ENCODE measurements around the gene ITIH1.
A peak's percentile ranks its signal among the peaks of the same experiment; 100 is the strongest.
"Not testable (repeated sequence)": the region's sequence is repeated elsewhere in the genome, so short reads cannot be mapped to it uniquely, and the experiment has no call there.

Gene ITIH1

GRCh38 chr3:52774901-52775864 lies 2.2 kb upstream of the ITIH1 start:
- no peak for DNase-seq

- DNase-seq: no peak
These were observed 1.5 kb upstream of the ITIH1 start for GRCh38 chr3:52775877-52776276.

DNA sequence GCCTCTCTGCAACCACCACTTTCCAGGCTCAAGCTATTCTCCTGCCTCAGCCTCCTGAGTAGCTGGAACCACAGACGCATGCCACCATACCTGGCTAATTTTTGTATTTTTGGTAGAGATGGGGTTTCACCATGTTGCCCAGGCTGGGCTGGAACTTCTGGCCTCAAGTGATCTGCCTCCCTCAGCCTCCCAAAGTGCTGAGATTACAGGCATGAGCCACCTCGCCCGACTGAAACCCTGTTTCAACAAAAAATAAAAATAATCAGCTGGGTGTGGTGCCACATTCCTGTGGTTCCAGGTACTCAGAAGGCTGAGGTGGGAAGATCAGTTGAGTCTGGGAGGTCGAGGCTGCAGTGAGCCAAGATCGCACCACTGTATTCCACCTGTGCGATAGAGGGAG lies 913 bp upstream of the ITIH1 start:
- DNase-seq: not testable (repeated sequence)

- no peak for DNase-seq
These were observed 783 bp downstream of the ITIH1 start for GRCh38 chr3:52777959-52778805.

DNA sequence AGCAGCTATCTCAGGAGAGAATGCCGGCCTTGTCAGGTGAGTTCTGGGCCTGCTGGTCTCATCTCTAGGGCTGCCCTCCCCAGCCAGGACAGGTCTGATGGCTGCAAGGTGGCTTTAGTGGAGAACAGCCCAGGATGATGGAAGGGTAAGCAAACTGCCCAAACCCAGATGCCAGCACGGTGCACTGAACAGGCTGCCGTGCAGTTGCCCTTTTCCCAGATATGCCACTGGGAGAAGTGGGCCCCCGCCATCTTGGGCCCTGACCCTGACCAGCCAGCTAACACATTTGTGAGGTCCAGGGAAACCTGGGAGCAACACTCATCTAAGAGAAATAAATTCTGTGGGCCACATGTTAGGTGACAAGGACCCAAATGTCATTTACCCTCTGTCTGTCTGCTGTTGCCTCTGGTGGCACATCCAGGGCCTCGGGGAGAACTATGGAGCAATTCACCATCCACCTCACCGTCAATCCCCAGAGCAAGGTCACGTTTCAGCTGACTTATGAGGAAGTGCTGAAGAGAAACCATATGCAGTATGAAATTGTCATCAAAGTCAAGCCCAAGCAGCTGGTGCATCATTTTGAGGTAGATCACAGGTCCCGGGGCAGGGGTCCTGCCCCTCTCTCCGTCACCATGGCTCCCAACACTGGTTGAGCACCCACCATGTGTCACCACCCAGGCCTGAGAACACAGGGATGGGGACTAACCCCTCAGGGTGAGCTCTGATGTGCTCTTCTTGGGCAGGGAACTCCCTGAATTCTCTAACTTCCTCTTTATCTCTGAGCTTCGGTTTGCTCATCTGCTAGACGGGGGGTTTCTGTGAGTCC lies 1.8 kb downstream of the ITIH1 start:
- DNase-seq: peak; percentile 71

DNA sequence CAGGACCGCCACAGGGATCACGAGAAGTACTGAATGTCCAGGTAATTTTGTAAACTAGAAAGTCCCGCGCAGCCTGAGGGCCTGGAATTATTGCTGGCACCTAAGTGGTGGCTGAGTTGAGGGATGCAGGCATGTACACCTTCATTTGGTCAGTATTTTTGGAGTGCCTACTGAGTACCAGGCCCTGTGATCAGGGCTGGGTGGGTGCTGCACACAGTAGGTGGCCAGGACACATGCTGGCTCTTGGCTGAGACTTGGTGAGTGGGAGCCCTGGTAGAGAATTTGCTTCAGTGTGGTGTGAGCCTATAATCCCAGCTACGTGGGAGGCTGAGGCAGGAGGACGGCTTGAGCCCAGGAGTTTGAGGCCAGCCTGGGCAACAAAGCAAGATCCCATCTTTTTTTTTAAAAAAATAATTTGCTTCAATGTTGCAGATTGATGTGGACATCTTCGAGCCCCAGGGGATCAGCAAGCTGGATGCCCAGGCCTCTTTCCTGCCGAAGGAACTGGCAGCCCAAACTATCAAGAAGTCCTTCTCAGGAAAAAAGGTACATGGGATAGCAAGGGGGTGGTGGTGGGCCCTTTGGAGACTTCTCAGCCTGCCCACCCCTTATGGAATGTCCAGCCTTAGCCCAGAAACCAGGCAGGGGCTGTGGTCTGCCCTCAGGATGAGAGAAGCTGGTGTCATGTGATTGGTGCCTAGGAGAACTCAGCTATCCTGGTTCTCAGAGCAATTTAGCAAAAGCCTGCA lies 2.6 kb downstream of the ITIH1 start:
- DNase-seq: no peak

DNA sequence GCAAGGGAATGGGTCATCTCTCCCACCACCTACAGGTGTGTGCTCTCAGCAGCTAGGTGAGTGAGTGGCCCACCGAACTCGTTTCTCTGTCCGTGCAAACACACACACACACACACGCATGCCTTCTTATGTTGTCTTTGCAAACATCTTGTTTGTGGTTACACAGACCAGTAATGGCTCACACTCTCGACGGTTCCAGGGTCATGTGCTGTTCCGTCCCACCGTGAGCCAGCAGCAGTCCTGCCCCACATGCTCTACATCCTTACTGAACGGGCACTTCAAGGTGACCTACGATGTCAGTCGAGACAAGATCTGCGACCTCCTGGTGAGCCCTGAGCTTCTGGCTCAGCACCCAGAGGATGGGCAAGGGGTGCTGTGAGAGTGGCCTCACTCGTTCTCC lies 4.3 kb downstream of the ITIH1 start:
- no peak for DNase-seq

- DNase-seq: no peak
These were observed 5.2 kb downstream of the ITIH1 start for GRCh38 chr3:52782412-52783210.

DNA sequence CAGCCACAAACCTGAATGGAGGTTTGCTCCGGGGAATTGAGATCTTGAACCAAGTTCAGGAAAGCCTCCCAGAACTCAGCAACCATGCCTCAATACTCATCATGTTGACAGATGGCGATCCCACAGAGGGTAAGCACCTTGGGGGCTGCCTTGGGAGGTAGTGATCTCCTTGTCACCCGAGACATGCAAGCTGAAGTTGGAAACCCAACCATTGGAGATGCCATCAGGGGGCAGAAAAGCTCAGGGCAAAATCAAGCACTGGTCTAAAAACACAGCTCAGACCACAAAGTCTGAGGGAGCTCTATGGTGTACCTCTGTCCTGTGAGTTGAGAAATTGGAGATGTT lies 5.8 kb downstream of the ITIH1 start:
- no peak for DNase-seq

DNA sequence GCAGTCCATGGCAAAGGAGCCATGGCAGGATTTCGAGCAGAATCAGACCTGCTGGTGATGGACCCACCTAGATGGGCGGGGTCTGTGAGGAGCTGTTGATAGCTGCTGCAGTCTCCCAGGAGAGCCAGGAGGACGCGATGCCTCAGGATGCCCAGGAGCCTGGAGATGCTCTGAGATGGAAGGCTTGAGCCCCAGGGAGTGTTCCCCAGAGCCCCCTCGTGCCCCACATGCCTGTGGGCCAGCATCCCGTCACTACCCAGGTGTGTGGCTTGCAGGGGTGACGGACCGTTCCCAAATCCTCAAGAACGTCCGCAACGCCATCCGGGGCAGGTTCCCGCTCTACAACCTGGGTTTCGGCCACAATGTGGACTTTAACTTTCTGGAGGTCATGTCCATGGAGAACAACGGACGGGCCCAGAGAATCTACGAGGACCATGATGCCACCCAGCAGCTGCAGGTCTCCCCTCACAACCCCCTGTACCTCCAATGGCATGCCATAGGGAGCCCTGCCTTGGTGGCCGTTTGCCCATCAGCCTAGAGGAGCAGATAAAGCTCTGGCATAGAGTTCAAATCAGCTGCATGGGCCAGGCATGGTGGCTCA lies 6.7 kb downstream of the ITIH1 start:
- DNase-seq: no peak

DNA sequence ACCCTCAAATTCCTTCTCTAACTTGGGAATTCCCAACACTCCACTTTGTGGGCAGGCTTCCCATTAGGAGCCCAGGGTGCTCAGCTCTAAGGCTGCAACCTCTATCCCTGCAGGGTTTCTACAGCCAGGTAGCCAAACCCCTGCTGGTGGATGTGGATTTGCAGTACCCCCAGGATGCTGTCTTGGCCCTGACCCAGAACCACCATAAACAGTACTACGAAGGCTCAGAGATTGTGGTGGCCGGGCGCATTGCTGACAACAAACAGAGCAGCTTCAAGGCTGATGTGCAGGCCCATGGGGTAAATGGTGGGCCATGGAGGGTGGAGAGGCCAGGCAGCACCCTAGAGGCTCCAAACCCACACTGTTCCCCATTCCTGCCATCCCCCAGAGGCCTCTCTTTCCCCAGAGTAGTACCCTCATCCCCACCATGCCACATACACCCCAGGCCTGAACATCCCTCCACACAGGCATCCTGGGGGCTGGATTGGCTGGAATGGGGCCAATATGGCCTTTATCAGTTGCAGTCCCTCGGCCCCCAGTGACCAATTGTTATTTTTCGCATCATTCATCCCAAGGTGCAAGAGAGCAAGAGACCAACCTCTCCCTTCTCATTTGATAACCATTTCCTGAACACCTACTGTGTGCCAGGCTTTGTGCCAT lies 7.7 kb downstream of the ITIH1 start:
- DNase-seq: no peak

DNA sequence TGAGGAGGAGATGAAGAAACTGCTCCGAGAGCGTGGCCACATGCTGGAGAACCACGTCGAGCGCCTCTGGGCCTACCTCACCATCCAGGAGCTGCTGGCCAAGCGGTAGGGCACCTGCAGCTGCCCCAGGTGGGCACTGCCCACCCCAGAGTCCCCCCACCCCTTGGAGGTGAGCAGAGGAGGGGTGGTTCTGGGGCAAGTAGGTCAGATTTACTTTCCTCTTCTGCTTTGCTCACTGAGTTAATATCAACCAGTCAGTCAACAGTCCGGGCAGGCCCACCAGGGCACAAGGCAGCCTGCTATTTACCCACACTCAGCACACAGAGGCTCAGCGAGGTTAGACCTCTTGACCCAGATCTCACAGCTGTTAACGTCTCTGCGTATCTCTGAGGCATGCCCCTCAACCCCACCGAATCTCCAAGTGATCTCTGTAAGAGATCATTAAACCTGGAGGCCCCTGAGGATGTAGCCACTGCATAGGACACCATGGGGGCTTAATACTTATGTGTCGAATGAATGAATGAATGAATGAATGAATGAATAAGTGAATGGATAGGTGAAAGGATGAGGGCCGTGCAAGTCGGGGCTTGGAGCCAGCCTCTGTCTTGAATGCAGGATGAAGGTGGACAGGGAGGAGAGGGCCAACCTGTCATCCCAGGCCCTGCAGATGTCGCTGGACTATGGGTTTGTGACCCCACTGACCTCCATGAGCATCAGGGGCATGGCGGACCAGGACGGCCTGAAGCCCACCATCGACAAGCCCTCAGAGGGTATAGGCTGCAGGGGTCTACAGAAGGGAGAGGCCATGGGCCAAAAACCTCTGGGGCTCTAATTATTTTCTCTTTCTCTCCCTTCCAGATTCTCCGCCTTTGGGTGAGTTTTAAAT lies 9.2 kb downstream of the ITIH1 start:
- no peak for DNase-seq

DNA sequence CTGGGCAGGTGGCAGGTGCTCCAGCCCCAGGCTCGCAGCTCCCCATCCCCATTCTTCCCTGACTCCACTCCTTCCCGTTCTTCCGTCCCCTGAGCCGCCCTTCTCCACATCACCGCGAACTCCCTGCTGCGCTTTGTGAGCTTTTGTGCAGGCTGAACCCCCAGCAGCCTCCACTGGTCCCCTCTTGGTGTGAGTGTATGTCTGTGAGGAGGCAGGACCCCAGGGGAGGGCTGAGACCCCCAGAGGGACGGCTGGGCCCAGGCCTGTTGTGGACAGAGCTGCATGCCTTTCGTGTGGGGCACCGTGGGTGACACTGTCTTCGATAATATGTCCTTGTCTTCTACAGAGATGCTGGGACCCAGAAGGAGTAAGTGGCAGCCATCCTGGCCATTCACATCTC lies 9.8 kb downstream of the ITIH1 start:
- no peak for DNase-seq

DNA sequence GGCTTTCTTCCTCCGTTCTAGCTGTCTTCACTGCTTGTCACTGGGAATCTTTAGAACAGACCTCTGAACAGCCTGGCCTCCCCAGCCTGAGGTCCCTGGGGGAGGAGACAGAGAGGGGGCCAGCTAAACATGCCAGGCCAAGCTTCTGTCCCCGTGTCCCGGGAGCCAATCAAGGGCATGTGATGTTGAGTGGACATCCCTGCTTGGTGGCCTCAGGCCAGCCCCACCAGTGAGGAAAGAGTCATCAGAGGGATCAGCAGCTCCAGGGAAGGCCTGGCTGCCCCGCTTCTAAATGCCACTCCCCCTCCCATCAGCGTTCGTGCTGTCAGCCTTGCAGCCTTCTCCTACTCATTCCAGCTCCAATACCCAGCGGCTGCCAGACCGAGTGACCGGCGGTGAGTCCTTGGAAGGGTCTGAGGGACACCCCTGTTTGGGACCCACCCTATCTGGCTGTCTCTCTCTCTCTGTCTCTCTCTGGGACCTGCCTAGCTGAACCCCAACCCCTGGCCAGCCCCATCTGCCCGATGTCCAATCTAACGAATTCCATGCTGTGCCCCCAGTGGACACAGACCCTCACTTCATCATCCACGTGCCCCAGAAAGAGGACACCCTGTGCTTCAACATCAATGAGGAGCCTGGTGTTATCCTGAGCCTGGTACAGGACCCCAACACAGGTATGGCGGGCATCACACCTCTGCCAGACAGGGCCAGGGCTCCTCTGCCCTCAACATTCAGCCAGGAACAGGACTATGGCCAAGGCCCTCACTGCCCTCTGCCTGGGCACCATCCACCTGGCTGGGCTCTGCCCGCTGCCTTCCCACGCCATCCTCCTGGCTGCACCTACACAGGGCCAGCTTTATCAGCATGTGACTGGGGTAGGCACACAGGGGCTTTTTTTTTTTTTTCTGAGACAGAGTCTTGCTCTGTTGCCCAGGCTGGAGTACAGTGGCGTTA lies 10.6 kb downstream of the ITIH1 start:
- DNase-seq: no peak

- no peak for DNase-seq
These were observed 11.7 kb downstream of the ITIH1 start for GRCh38 chr3:52788890-52789745.

GRCh38 chr3:52789746-52790040 lies 12.3 kb downstream of the ITIH1 start:
- no peak for DNase-seq

DNA sequence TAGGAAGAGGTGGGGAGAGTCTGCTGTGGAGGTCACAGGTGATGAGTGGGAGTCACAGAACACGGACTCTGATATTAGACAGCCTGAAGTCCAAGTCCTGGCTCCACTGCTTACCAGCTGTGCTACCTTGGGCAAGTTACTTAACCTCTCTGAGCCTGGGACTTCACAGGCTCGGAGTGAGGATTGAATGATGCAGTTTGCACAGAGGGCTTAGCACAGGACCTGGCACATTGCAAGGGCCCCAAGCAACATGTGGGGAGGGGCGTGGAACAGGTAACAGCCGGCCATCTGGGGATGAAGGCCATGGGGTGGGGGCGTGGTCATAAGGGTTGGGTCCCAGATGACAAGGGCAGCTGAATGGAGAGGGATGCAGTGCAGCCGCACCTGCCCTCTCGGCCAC lies 12.9 kb downstream of the ITIH1 start:
- DNase-seq: no peak

All from CD4-positive, alpha-beta T cell treated with Interleukin-15 for 1 hour (primary cell).